ENCODE data around the gene TSPAN3.

The TSPAN3 gene

GRCh38 chr15:76996076-76996525 is 74.8 kb downstream of the TSPAN3 start:
- Mint-ChIP-seq H3K36me3 (ENCODE audit: insufficient read depth) (peaks cover 23% of the 10 kb centered on the region), H3K4me3 (peak overlapping the region; percentile 96), H3K27me3 (no peaks in the 10 kb centered on the region), H3K27ac (ENCODE audit: low read depth) (peak overlapping the region; percentile 92), H3K4me1 (peaks cover 73% of the 10 kb centered on the region), H3K9me3 (no peaks in the 10 kb centered on the region)
- ATAC-seq (replicated peaks; ENCODE audit: extremely low read depth, poor library complexity, severe bottlenecking) (no peak), DNase-seq (ENCODE audit: low spot score in 2 of 2) (no peak)

DNA sequence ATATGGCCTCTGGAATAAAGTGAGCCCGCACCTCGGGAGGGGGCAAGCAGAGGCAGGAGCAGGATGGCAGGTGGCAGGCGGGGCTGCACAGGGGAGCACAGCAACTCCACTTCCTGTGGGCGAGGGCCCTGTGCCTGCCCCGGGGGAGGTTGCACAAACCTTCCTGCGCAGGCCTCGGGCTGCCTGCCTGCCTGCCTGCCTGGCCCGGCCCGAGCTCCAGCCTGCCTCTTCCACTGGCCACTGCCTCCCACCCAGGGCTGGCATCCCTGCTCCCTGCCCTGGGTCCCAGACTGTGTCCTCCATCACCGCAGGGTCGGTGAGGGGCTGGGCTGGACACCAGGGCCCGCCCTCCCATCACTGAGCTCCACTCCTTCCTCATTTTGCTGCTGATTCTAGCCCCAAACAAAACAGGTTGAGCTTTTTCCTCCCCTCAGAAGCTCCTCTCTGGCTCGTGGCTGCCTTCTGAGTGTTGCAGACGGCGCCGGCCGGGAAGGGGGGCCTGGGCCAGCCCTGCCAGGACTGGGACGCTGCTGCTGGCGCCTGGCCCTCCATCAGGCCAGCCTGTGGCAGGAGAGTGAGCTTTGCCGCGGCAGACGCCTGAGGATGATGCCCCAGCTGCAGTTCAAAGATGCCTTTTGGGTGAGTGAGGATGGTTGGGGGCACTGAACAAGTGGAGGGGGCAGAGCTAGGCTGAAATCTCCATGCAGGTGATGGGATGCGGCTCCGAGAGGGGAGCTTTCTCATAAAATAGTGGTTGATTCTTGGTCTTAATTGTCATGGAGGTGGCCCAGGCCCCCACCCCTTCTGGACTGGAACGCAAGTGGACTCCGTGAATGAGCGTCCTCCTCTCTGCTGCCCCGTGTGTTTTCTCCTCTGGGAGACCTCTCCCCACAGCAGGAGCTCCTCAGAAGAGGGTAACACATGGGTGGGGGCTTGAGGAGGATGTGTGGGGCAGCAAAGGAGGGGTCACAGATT is 75.7 kb downstream of the TSPAN3 start, which contains the start of gene PSTPIP1:
Gene PSTPIP1 (plus strand): TSS at position 156 of the 975 bp plus-strand sequence. CDS start 448 bp downstream, at position 604.
- Mint-ChIP-seq H3K27ac (ENCODE audit: low read depth) (peak within 1 kb of the TSS; percentile 92), H3K4me3 (peak within 1 kb of the TSS; percentile 96), H3K36me3 (ENCODE audit: insufficient read depth) (peaks cover 18% of the 10 kb centered on the region), H3K27me3 (no peaks in the 10 kb centered on the region), H3K9me3 (no peaks in the 10 kb centered on the region), H3K4me1 (peaks cover 69% of the 10 kb centered on the region)
- ATAC-seq (replicated peaks; ENCODE audit: extremely low read depth, poor library complexity, severe bottlenecking) (peak; percentile 72), DNase-seq (ENCODE audit: low spot score in 2 of 2) (peak; percentile 47 to 56)

DNA sequence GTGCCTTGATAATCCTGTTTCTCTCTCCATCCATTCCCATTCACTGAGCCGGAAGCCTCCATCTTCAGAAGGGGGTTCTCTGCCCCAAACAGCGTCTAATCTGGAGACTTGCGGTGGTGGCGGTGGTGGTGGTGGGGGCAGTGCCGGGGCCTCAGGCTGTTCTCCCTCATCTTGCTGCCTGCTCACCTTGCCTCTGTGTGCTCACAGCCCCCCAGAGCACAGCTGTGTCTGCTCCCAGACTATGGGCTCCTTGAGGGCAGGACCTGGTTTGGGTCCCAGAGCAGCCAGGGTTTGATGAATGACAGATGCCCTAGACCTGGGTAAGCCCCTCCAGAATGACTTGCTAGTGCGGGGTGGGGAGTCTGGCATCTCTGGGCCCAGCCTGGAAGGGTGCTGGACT is 76.4 kb downstream of the TSPAN3 start:
- DNase-seq (ENCODE audit: low spot score in 2 of 2) (no peak), ATAC-seq (replicated peaks; ENCODE audit: extremely low read depth, poor library complexity, severe bottlenecking) (peak; percentile 25)
- H3K4me1 Mint-ChIP-seq = peaks cover 64% of the 10 kb centered on the region
- H3K27ac Mint-ChIP-seq (ENCODE audit: low read depth) = peak overlapping the region; percentile 92
- H3K9me3 Mint-ChIP-seq = no peaks in the 10 kb centered on the region
- peaks cover 15% of the 10 kb centered on the region for H3K36me3 Mint-ChIP-seq (ENCODE audit: insufficient read depth)
- no peaks in the 10 kb centered on the region for H3K27me3 Mint-ChIP-seq
- peak overlapping the region; percentile 96 for H3K4me3 Mint-ChIP-seq

DNA sequence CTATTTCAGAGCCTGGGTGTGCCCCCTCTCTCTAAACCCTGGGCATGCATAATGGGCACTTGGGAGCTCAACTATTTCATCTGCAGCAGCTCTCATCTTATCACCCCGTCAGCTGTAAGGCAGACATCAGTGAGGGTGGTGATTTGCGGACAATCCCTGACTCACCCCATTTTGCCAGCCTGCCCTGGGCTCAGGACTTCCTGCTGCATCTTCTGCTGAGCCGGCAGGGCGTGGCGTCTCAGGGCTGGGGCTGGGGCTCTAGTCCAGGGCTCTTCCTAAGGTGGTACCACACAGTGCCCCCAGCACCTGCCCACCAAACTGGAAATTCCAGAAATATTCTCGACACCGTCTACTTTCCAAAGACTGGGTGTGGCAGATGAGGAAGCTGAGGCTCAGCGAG is 76.9 kb downstream of the TSPAN3 start:
- Mint-ChIP-seq H3K4me1 (peaks cover 62% of the 10 kb centered on the region), H3K27me3 (no peaks in the 10 kb centered on the region), H3K27ac (ENCODE audit: low read depth) (peak overlapping the region; percentile 92), H3K9me3 (no peaks in the 10 kb centered on the region), H3K36me3 (ENCODE audit: insufficient read depth) (peaks cover 15% of the 10 kb centered on the region), H3K4me3 (peak overlapping the region; percentile 96)
- ATAC-seq (replicated peaks; ENCODE audit: extremely low read depth, poor library complexity, severe bottlenecking) (peak; percentile 45), DNase-seq (ENCODE audit: low spot score in 2 of 2) (no peak)

GRCh38 chr15:76993114-76993725 is 77.7 kb downstream of the TSPAN3 start:
- Mint-ChIP-seq H3K4me1 (peaks cover 62% of the 10 kb centered on the region), H3K27me3 (no peaks in the 10 kb centered on the region), H3K9me3 (no peaks in the 10 kb centered on the region), H3K4me3 (peak overlapping the region; percentile 96), H3K27ac (ENCODE audit: low read depth) (peak overlapping the region; percentile 92), H3K36me3 (ENCODE audit: insufficient read depth) (peaks cover 10% of the 10 kb centered on the region)
- ATAC-seq (replicated peaks; ENCODE audit: extremely low read depth, poor library complexity, severe bottlenecking) (no peak), DNase-seq (ENCODE audit: low spot score in 2 of 2) (no peak)

DNA sequence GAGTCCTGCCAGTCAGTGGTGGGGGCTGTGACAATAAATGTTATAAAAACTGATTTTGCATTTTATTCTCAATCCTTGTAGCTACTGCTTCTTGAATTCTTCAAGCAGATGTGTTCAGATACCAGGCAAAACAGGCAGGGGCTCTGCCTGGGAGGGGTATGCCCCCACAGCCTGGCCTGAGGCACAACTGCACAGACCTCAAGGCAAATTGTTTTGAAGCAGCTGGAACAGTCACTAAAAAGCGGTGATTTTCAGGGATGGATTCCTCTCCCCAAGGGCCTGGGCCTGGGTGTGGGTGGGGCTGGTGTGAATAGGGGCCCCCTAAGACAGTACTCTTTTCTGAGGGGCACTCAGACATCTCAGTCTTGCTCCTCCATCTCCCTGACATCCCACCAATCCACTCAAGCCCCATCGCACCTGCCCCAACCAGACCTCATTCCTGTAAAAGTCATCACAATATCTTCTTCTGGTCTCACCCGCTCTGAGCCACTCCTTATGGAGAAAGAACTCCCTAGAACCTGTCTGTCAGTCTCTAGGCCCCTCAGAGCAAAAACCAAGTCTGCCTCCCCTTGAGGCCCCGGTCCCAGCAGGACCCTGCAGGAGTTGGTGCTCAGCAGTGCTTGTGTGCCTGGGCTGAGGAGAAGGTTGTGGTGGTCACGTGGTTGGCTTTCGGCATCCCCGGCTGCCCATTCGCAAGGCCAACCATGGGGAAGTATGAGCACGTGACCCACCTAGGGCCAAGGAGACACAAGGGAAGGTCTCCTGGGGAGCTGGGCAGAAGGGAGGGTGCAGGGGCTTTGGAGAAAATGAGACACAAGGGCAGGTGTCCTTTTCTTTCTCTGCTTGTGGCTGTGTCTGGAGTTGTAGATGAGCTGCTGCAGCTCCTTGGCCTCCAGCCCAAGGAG is 78.9 kb downstream of the TSPAN3 start:
- Mint-ChIP-seq H3K36me3 (ENCODE audit: insufficient read depth) (peaks cover 10% of the 10 kb centered on the region), H3K9me3 (no peaks in the 10 kb centered on the region), H3K4me1 (peaks cover 60% of the 10 kb centered on the region), H3K27ac (ENCODE audit: low read depth) (peak overlapping the region; percentile 59), H3K4me3 (no peak overlapping the region), H3K27me3 (no peaks in the 10 kb centered on the region)
- DNase-seq (ENCODE audit: low spot score in 2 of 2) = no peak
- no peak for ATAC-seq (replicated peaks; ENCODE audit: extremely low read depth, poor library complexity, severe bottlenecking)
